Prostate gland (tissue), 2 donors: ENCODE data around the gene EHD1. TPM values are rescaled to one million over a fixed set of nuclear protein-coding genes. Genes with fewer than 3 reads are reported as not detected.
A peak's percentile ranks its signal among the peaks of the same experiment; 100 is the strongest.

Experiments
- DNase-seq: peaks from one replicate; pipeline ENCODE4 v3.0.0-alpha.2; 2019; ENCODE audit warnings: low spot score
- H3K27ac ChIP-seq, 2 donors: fragments of 200-600 bp; sonication (generic); 2 replicates each; pipeline ENCODE4 v1.5.1; 2017 to 2019
- H3K27me3 ChIP-seq: fragments of 200-600 bp; sonication (generic); replicated peaks from 2 replicates; pipeline ENCODE4 v1.5.1; 2019; ENCODE audit not compliant: insufficient read depth
- H3K36me3 ChIP-seq, 2 donors: fragments of 200-600 bp; sonication (generic); 1 replicate in 1 of 2; 2 replicates in 1 of 2; pipeline versions ENCODE4 v1.5.1 to v1.8.1; 2017 to 2019
- H3K4me1 ChIP-seq: fragments of 200-600 bp; sonication (generic); replicated peaks from 2 replicates; pipeline ENCODE4 v1.5.1; 2019
- H3K4me3 ChIP-seq, 2 donors: fragments of 200-600 bp; sonication (generic); 2 replicates each; pipeline ENCODE4 v1.5.1; 2017 to 2019
- H3K9me3 ChIP-seq: fragments of 200-600 bp; sonication (generic); 2 replicates; pipeline ENCODE4 v1.5.1; 2017
- POLR2A ChIP-seq: fragments of 450-650 bp; IDR thresholded peaks from one replicate; pipeline ENCODE4 v1.6.1; 2016; ENCODE audit warnings: antibody characterized with exemption, mild to moderate bottlenecking
- POLR2AphosphoS5 ChIP-seq: sonication (generic); formaldehyde crosslinking; IDR thresholded peaks from one replicate; pipeline ENCODE4 v1.6.1; 2017; ENCODE audit warnings: antibody characterized with exemption
- WGBS: methylation state at CpG from one replicate; pipeline ENCODE4 v1.1.5; 2018; 5-methylcytosine and 5-hydroxymethylcytosine counted together
- intact Hi-C: fragments of 100-400 bp; cut with DNase I; formaldehyde crosslinking; loops from one replicate; pipeline ENCODE4 v1.14.2; 2022
- total RNA-seq, 2 donors: library from RNA; depleted of rRNA; stranded (reverse); fragments of >200 nt; gene quantifications; one replicate each; pipeline ENCODE4 v1.1.0, GENCODE V29; 2016
- TF ChIP-seq, protein P1 (sequence below), 4 experiments: fragments of 200-600 bp in 2 of 4; fragments of 450-650 bp in 2 of 4; sonication (generic) in 2 of 4; IDR thresholded peaks; 1 replicate in 3 of 4; 2 replicates in 1 of 4; pipeline ENCODE4 v1.5.1; 2016 to 2019; ENCODE audit warnings: antibody characterized with exemption in 4 of 4, mild to moderate bottlenecking in 2 of 4, moderate library complexity in 2 of 4

The EHD1 gene
- total RNA-seq, 2 donors from 2014 or later = 38.8 to 104 TPM

DNA sequence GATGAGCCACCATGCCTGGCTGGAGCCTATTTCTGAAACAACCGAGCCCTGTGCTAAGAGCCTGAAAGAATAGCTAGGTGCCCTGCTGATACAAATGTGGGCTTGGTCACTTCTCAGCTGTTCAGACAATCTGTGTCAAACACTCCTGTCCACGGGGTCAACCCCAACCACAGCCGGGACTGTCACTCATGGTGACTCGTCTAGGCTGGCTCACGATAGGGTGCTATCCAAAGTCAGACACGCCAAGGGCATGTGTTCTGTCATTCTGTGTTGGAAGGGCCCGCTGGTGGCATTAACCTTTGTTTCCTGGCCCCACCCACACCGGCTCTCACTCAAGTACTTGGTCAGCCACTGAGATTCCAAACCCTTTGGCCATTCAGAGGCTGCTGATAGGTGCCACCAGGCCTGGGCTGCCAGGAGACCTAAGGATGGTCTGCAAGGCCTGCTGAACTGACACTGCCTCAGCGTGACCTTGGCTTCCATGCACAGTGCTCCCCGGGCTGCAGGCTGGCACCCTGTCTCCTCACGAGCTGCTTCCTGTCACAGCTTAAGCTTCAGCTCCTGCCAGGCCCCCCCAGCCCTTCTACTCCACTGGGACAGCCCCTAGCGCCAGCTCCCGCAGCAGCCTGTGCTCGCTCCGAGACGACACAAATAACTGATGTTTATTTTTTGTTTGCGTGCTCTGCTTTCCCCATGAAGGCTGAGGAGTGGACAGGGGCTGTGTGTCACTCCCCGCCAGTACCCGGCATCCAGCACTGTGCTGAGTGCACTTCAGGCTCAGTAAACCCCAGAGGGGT is 19.8 kb downstream of the EHD1 start:
- intact Hi-C loops = loop anchor here (10.0 kb wide), 1 partner anchor 256 kb away; the partner anchor contains the start of genes TM7SF2 and ZNHIT2
- Histone ChIP-seq H3K4me3 (no peak overlapping the region), H3K9me3 (no peaks in the 10 kb centered on the region), H3K4me1 (no peaks in the 10 kb centered on the region), H3K27me3 (no peaks in the 10 kb centered on the region), H3K36me3 (peaks cover 0 to 3% of the 10 kb centered on the region in 2 donors), H3K27ac (no peak overlapping the region)
- WGBS = 78% methylated on average over 19 of the region's 19 CpGs
- TF ChIP-seq POLR2AphosphoS5 = no peak
- TF ChIP-seq, protein P1, sequence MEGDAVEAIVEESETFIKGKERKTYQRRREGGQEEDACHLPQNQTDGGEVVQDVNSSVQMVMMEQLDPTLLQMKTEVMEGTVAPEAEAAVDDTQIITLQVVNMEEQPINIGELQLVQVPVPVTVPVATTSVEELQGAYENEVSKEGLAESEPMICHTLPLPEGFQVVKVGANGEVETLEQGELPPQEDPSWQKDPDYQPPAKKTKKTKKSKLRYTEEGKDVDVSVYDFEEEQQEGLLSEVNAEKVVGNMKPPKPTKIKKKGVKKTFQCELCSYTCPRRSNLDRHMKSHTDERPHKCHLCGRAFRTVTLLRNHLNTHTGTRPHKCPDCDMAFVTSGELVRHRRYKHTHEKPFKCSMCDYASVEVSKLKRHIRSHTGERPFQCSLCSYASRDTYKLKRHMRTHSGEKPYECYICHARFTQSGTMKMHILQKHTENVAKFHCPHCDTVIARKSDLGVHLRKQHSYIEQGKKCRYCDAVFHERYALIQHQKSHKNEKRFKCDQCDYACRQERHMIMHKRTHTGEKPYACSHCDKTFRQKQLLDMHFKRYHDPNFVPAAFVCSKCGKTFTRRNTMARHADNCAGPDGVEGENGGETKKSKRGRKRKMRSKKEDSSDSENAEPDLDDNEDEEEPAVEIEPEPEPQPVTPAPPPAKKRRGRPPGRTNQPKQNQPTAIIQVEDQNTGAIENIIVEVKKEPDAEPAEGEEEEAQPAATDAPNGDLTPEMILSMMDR (IDR thresholded peaks at IDR 0.05) = no peak
- no peak for TF ChIP-seq POLR2A
- no peak for DNase-seq

DNA sequence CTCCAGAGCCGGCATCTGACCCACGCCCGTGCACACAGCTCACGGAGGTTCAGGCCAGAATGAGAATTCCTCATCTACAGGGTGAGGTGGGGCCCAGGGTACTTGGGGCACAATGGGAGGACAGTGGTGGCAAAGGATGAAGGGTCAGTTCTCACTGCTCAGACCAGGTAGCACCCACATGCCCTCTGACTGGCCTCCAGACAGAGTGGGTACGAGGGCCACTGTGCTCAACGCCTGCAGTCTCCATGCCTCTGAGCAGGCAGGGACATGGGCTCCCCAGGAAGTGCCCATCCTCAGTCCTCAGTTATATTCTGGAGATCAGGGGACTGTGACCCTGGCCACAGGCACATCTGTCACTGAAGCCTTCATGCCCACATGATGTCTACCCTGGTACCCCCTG is 20.9 kb downstream of the EHD1 start:
- Histone ChIP-seq H3K4me1 (no peaks in the 10 kb centered on the region), H3K4me3 (no peak overlapping the region), H3K9me3 (no peaks in the 10 kb centered on the region), H3K27ac (no peak overlapping the region), H3K36me3 (peaks cover 0 to 3% of the 10 kb centered on the region in 2 donors), H3K27me3 (no peaks in the 10 kb centered on the region)
- WGBS = 93% methylated on average over 4 of the region's 6 CpGs
- intact Hi-C loops = loop anchor here (10.0 kb wide), 1 partner anchor 257 kb away; the partner anchor contains the start of genes TM7SF2 and ZNHIT2
- DNase-seq = no peak
- TF ChIP-seq POLR2AphosphoS5 = no peak
- TF ChIP-seq, protein P1 (IDR thresholded peaks at IDR 0.05) = no peak

DNA sequence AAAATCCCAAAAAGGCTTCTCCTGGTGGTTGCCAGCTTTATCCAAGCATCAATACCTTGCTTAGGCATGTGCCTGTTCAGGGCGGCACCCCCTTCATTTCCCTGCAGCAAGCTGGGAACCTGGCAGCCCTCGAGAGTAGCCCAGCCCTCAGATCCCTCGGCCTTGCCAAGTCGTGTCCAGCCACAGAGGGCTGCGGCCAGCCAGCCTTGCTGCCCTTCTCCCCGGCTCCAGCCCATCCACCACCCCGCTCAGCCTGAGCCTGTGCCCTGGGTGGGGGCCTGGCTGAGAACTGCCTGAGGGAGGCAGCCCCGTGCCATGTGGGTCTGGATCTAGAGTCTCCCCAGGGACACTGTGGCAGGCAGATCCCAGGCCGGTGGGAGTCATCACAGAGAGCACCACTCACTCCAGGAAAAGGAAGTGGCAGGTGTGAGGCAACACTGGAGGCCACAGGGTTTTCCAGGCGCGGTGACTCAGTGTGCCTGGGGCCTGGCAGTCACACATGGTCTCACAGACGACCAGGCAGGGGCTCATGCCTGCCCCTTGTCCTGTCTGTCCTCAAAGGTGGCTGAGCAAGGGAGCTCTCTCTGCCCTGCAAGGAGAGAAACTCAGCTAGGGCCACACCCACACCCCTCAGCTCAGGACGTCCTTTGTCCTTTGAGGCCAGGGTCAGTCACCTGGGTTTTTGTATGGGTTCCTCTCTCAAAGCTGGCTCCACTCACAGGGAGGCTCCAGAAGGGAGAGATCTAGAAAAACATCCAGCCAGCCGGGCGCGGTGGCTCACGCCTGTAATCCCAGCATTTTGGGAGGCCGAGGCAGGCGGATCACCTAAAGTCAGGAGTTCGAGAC is 21.8 kb downstream of the EHD1 start:
- WGBS = 80% methylated on average over 20 of the region's 20 CpGs
- no peak for DNase-seq
- peaks cover 0 to 3% of the 10 kb centered on the region in 2 donors for H3K36me3 ChIP-seq
- H3K4me3 ChIP-seq = no peak overlapping the region
- no peaks in the 10 kb centered on the region for H3K4me1 ChIP-seq
- intact Hi-C loops = loop anchor here (10.0 kb wide), 1 partner anchor 258 kb away; the partner anchor contains the start of genes TM7SF2 and ZNHIT2
- H3K27ac ChIP-seq = no peak overlapping the region
- no peaks in the 10 kb centered on the region for H3K9me3 ChIP-seq
- no peak for TF ChIP-seq POLR2AphosphoS5
- no peak for TF ChIP-seq POLR2A
- TF ChIP-seq, protein P1 (IDR thresholded peaks at IDR 0.05) = no peak
- H3K27me3 ChIP-seq = no peaks in the 10 kb centered on the region

DNA sequence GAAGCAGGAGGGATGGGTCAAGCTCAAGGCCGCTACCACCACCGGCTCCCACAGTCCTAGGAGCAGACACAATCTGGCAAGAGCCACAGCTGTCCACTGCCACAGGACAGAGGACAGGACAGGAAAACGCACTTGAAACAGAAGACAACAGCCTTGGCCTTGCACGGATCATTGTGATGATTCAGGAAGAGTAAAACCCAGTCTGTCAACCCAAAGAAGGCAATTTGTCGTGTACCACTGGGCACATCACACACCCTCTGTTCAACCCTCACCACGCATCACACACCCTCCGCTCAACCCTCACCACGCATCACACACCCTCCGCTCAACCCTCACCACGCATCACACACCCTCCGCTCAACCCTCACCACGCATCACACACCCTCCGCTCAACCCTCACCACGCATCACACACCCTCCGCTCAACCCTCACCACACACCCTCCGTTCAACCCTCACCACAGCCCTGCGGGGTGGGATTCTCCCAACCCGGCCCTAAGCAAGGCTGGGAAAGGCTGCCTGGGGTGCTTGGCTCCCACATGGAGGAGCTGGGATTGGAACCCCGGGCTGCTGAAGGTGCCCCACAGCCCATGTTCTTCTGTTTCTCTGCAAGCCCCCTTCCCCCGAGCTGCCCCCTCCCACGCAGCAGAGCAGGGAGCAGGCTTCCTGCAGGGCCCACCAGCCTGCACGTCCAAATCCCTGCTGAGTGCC is 22.7 kb downstream of the EHD1 start:
- no peaks in the 10 kb centered on the region for H3K4me1 ChIP-seq
- H3K4me3 ChIP-seq = no peak overlapping the region
- DNase-seq = no peak
- TF ChIP-seq, protein P1 (IDR thresholded peaks at IDR 0.05) = no peak
- TF ChIP-seq POLR2AphosphoS5 (no peak), POLR2A (no peak)
- H3K9me3 ChIP-seq = no peaks in the 10 kb centered on the region
- peaks cover 0 to 3% of the 10 kb centered on the region in 2 donors for H3K36me3 ChIP-seq
- peak overlapping the region in 1 of 2 donors; percentile 36 for H3K27ac ChIP-seq
- 83% methylated on average over 21 of the region's 22 CpGs for WGBS
- intact Hi-C loops = loop anchor here (10.0 kb wide), 1 partner anchor 259 kb away; the partner anchor contains the start of genes TM7SF2 and ZNHIT2
- no peaks in the 10 kb centered on the region for H3K27me3 ChIP-seq
